G401 (cell line): ENCODE data around the gene ZNF277. TPM values are rescaled to one million over a fixed set of nuclear protein-coding genes. Genes with fewer than 3 reads are reported as not detected.
A peak's percentile ranks its signal among the peaks of the same experiment; 100 is the strongest.

Experiments
- DNase-seq: peaks from one replicate; pipeline ENCODE4 v3.0.0-alpha.2; 2015; ENCODE audit warnings: low spot score
- in situ Hi-C: cut with HindIII; loops from 2 replicates; pipeline ENCODE4 v1.10.0; 2016; ENCODE audit warnings: low sequenced_read_pairs, mixed read lengths
- total RNA-seq: library from RNA; depleted of rRNA; stranded (reverse); fragments of >200 nt; shearing (Covaris generic); gene quantifications from 2 replicates; pipeline ENCODE4 v1.2.3, GENCODE V29; 2014; rRNA removed

ZNF277 gene
- total RNA-seq: 20.7 and 53.1 TPM in 2 replicates

- in situ Hi-C loops: no loop called here
- peak; percentile 100 for DNase-seq
These were observed at the start of gene ZNF277, which contains the start of gene DOCK4 for GRCh38 chr7:112206238-112206990. TSS of gene ZNF277 (plus strand) at chr7:112206695. CDS start at chr7:112206717, 22 bp downstream. TSS of gene DOCK4 (minus strand) at chr7:112206399. CDS start at chr7:112206138, 261 bp downstream.

GRCh38 chr7:112157072-112157471, 49.4 kb upstream of the ZNF277 start:
- no peak for DNase-seq
- in situ Hi-C loops: no loop called here

- in situ Hi-C loops: no loop called here
These were observed 47.1 kb upstream of the ZNF277 start for GRCh38 chr7:112159351-112159750.

GRCh38 chr7:112160130-112160770, 46.2 kb upstream of the ZNF277 start:
- peak; percentile 56 for DNase-seq
- in situ Hi-C loops: no loop called here

More at GRCh38 chr7:112159351-112159750, 47.1 kb upstream of the ZNF277 start:
- no peak for DNase-seq

- in situ Hi-C loops: no loop called here
- DNase-seq: no peak
These were observed 45.7 kb upstream of the ZNF277 start for GRCh38 chr7:112160771-112161150.

- no peak for DNase-seq
- in situ Hi-C loops: no loop called here
These were observed 45.0 kb upstream of the ZNF277 start for GRCh38 chr7:112161253-112162141.

- in situ Hi-C loops: no loop called here
These were observed 44.2 kb upstream of the ZNF277 start for GRCh38 chr7:112162142-112162766.

GRCh38 chr7:112162784-112163506, 43.5 kb upstream of the ZNF277 start:
- in situ Hi-C loops: no loop called here
- no peak for DNase-seq

More at GRCh38 chr7:112162142-112162766, 44.2 kb upstream of the ZNF277 start:
- peak; percentile 56 for DNase-seq

GRCh38 chr7:112167147-112167546, 39.3 kb upstream of the ZNF277 start:
- in situ Hi-C loops: no loop called here
- DNase-seq: peak; percentile 93

GRCh38 chr7:112168915-112169314, 37.6 kb upstream of the ZNF277 start:
- in situ Hi-C loops: no loop called here
- DNase-seq: no peak

GRCh38 chr7:112171673-112172072, 34.8 kb upstream of the ZNF277 start:
- in situ Hi-C loops: no loop called here

GRCh38 chr7:112172870-112173567, 33.5 kb upstream of the ZNF277 start:
- in situ Hi-C loops: no loop called here
- DNase-seq: no peak

More at GRCh38 chr7:112171673-112172072, 34.8 kb upstream of the ZNF277 start:
- DNase-seq: no peak

GRCh38 chr7:112173568-112173905, 33.0 kb upstream of the ZNF277 start:
- in situ Hi-C loops: no loop called here
- peak; percentile 93 for DNase-seq

GRCh38 chr7:112174192-112174591, 32.3 kb upstream of the ZNF277 start:
- in situ Hi-C loops: no loop called here
- peak; percentile 36 for DNase-seq

- no peak for DNase-seq
- in situ Hi-C loops: no loop called here
These were observed 30.3 kb upstream of the ZNF277 start for GRCh38 chr7:112176241-112176640.

GRCh38 chr7:112176693-112177415, 29.6 kb upstream of the ZNF277 start:
- in situ Hi-C loops: no loop called here
- no peak for DNase-seq

GRCh38 chr7:112180223-112180622, 26.3 kb upstream of the ZNF277 start:
- DNase-seq: no peak
- in situ Hi-C loops: no loop called here
